ENCODE measurements around the gene ADO.

Gene ADO

GRCh38 chr10:62815381-62816075 is 11.0 kb downstream of the ADO start:
- peak overlapping the region; percentile 75 for H3K4me3 ChIP-seq (ENCODE audit: low read depth, low read length)
- no peak for TF ChIP-seq CTCF (IDR thresholded peaks at IDR 0.05; ENCODE audit: low read depth, low read length)

- no peak for TF ChIP-seq CTCF (IDR thresholded peaks at IDR 0.05; ENCODE audit: low read depth, low read length)
Measured at GRCh38 chr10:62816076-62816330, 11.5 kb downstream of the ADO start.

GRCh38 chr10:62816331-62817120 is 12.0 kb downstream of the ADO start, which contains the start of gene EGR2:
EGR2 (minus strand) TSS chr10:62816366; CDS start chr10:62816029, 337 bp downstream.
- peak within 1 kb of the TSS; percentile 75 for H3K4me3 ChIP-seq (ENCODE audit: low read depth, low read length)
- no peak for TF ChIP-seq CTCF (IDR thresholded peaks at IDR 0.05; ENCODE audit: low read depth, low read length)

More at GRCh38 chr10:62816076-62816330, 11.5 kb downstream of the ADO start:
- H3K4me3 ChIP-seq (ENCODE audit: low read depth, low read length): peak overlapping the region; percentile 75

- peak overlapping the region; percentile 75 for H3K4me3 ChIP-seq (ENCODE audit: low read depth, low read length)
- no peak for TF ChIP-seq CTCF (IDR thresholded peaks at IDR 0.05; ENCODE audit: low read depth, low read length)
Measured at GRCh38 chr10:62817121-62817765, 12.7 kb downstream of the ADO start.

GRCh38 chr10:62817766-62818425 is 13.4 kb downstream of the ADO start:
- peak; percentile 62 for TF ChIP-seq CTCF (IDR thresholded peaks at IDR 0.05; ENCODE audit: low read depth, low read length)
- H3K4me3 ChIP-seq (ENCODE audit: low read depth, low read length): peak overlapping the region; percentile 75

- TF ChIP-seq CTCF (IDR thresholded peaks at IDR 0.05; ENCODE audit: low read depth, low read length): no peak
- peak overlapping the region; percentile 75 for H3K4me3 ChIP-seq (ENCODE audit: low read depth, low read length)
Measured at GRCh38 chr10:62818426-62819011, 14.0 kb downstream of the ADO start.

Data from WI38 (cell line).